Stimulated activated CD4-positive, alpha-beta T cell treated with anti-CD3 and anti-CD28 coated beads, Interleukin-2, amount 100 ng/mL, for 48 hours (primary cell): ENCODE measurements around the gene HIPK2.
A peak's percentile ranks its signal among the peaks of the same experiment; 100 is the strongest.

Experiments used
- DNase-seq, 2 donors: peaks; one replicate each; pipeline ENCODE4 v3.0.0-alpha.2; 2020

HIPK2 gene

DNA sequence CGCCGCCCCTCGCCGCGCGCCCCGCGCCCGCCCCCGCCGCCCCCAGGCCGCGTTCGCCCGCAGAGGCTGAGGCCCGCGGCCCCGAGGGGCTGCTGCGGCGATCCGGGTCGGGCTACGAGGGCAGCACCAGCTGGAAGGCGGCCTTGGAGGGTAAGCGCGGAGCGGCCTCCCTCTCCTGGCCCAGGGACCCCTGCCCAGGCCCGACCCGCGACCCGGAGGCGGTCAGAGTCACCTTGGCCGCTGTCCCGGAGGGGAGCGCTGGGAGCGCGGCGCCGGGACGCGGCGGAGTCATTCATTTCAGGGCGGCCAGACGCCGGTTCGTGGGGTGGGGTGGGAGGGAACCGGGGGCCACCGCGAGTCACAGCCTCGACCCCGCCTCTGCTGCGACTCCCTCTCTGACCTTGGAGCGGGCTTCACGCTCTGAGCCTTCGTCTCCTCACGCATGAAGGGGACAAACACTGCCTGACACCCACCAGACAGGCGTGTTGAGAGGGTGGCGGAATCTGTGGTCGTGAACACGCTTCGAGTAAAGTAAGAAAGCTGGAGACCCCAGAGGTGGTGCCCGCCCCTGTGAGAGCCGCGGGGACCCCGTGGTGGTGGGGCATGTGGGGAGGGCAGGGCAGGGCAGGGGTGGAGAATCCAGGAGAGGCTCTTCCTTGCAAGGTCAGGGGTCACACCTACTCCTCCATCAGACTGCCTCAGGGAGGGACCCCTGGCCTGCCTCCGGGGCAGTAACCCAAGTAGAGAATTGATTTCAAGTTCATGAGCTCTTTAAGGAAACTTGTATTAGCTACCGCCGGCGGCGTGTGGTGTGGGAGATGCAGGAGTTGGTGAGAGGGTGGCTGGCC lies 253.6 kb downstream of the HIPK2 start:
- DNase-seq = no peak

- peak in 1 of 2 donors; percentile 13 for DNase-seq
Observed at GRCh38 chr7:139523199-139523941, 254.4 kb downstream of the HIPK2 start, which contains the start of gene CLEC2L. Gene CLEC2L, plus strand, starts transcription at chr7:139523685. Its CDS starts 243 bp downstream, at chr7:139523928.

GRCh38 chr7:139522830-139523198 lies 255.0 kb downstream of the HIPK2 start:
- DNase-seq = no peak

GRCh38 chr7:139521439-139521838 lies 256.4 kb downstream of the HIPK2 start:
- DNase-seq = no peak

GRCh38 chr7:139515266-139515665 lies 262.5 kb downstream of the HIPK2 start:
- DNase-seq = no peak
